Right ventricle myocardium superior (tissue), 1 donor: ENCODE data around the gene SERPINA12. TPM values are rescaled to one million over a fixed set of nuclear protein-coding genes. Genes with fewer than 3 reads are reported as not detected.

Source experiments
- ATAC-seq: fragments of 200-7000 bp; cut with Tn5 transposase; one replicate; pipeline ENCODE4 v1.9.1; 2020; ENCODE audit warnings: mild to moderate bottlenecking; ENCODE audit not compliant: poor library complexity
- DNase-seq: peaks from one replicate; pipeline ENCODE4 v3.0.0-alpha.2; 2020
- intact Hi-C: fragments of 100-400 bp; cut with DNase I; formaldehyde crosslinking; loops from one replicate; pipeline ENCODE4 v1.11.2; 2022
- total RNA-seq: library from RNA; stranded (reverse); fragmentation: NEBNext Ultra II Directional; extraction: Animal tissue kit (Norgen Biotek cat#: 25700); gene quantifications from one replicate; pipeline ENCODE4 v1.2.1, GENCODE V29; 2021
- donor health status: DM: no; HTN: yes; CAD: no; lungs with severe emphysema.

SERPINA12 gene
- total RNA-seq, 1 donor from 2014 or later, result not detected

DNA sequence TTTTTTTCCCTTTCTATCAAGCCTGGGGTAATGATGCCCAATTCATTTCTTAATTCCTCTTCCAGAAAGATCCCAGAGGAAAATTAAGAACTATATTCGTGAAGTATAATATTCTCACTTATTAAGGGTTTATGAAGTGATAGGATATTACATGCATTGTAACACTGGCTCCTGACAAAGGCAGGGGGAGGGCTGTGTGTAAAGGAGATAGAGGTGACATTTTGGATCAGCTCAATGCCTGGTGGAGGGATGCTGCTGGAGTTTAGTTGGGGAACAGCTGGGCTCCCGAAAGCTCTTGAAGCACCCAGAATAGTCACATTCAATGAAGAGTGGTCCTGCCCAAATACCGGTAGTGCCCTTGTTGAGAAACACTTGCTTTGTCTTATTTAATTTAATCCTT, 57.4 kb downstream of the SERPINA12 start:
- DNase-seq (no peak), ATAC-seq (no peak)
- intact Hi-C loops, result no loop called here

DNA sequence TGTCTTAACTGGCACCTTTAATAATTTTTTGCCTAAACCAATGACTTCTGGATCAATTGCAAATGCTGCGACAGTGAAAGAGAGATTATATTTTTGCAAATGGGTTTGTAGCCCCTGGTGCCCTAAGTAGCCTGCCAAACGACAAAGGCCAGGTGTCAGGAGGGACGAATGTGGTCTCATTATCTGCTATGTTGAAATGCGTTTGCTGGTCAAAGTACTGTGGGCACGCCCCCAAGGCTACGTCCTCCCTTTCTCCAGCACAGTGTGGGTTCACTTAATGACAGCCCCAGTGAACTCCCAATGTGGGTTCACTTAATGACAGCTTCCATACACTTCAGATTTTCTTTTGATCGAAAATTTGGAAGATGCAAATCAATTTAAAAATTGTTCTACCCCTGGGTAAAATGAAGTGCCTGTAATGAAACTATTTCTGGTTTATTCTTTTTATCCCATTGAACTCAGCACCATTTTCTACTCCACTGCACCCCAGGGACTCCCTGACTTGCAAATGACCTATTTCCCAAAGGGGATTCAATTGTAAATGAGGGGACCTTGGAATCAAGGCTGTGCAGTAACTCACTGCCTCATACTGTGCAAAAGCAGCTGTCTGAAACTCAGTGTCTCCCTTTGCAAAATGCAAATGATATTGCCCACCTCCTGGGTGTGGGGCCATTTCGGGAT, 58.0 kb downstream of the SERPINA12 start:
- intact Hi-C loops, result no loop called here
- DNase-seq (no peak), ATAC-seq (no peak)

DNA sequence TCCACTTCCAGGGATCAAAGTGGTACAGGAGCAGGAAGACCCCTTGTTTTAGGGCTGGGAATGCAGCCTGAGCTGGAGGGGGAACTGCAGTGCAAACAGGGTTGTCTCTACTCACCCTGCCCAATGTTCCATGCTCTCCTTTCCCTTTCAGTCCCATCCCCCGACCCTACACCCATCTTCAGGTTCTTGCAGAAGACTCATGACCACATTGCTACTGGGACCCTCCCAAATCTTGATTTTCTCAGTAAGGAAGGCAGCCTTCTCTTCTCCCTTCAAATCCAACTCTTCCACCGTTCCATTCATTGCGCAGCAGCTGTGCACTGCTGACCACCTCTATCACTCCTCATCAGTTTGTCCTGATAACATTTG, 58.6 kb downstream of the SERPINA12 start:
- intact Hi-C loops, result no loop called here
- ATAC-seq, result no peak
- DNase-seq, result no peak

DNA sequence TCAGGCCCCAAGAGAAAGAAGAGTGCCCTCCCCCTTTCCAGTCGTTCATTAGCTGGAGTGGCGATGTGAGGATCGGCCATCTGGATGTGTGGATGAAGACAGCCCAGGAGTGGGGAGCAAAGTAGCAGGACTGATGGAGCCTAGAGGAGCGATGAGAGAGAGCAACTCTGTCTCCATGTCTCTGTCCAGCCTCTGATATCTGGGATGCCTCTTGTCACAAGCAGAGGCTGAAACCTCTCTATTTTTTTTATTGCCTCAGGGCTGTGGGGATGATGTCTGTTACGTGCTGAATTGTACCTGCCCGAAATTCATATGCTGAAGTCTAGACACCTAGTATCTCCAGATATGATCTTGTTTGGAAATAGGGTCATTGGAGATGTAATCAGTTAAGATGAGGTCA, 59.3 kb downstream of the SERPINA12 start:
- no peak for DNase-seq
- ATAC-seq, result no peak
- intact Hi-C loops, result no loop called here

DNA sequence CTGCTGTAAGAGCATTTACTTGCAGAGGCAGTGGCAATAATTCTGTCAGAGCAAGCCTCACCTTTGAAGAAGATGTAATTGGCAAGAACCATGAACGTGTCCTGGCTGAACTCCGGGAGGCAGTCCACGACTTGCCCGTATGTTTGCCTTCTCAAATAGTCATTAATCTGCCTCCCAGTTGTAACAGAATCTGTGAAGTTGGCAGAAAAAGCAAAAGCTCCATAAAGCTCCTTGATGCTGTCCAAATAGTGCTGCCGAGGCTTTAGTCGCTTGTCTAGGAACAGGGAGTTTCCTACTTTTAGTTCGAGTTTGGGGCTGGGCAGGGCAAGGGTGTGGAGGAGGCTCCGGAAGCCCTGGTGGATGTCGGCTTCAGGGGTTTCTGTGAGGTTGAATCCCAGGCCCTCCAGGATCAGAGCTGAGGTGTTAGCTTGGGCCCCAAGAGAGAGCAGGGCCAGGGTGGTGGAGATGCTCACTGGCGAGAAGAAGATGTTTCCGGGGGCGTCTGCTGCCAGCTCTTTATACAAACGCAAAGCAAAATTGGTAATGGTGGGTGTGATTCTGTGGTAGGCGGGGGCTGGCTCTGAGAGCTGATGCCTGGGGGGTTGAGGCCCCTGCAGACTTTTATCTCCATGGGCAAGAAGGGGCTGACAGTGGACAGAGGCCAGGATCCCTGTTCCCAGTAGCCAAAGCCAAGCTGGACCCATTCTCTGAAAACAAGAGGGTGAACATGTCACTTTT, 61.0 kb downstream of the SERPINA12 start:
- intact Hi-C loops, result no loop called here
- DNase-seq, result no peak
- ATAC-seq, result no peak

DNA sequence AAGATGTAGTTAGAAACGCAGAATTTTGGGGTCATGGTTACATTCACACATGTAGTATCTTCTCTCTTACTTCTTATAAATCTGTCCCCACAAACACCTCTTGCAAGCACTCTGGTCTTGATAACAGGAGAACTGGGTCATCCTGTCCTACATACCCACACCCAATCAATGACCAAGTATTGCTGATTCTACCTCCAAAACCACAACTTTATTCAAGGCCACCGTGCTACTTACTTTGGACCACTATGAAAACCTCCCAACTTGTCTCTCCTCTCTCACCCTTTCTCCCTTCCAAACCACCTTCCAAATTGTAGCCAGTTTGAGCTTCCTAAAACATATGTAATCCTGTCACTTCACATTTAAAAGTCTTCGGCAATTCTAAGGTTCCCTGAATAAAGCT, 62.1 kb downstream of the SERPINA12 start:
- no peak for ATAC-seq
- no peak for DNase-seq
- intact Hi-C loops, result no loop called here

DNA sequence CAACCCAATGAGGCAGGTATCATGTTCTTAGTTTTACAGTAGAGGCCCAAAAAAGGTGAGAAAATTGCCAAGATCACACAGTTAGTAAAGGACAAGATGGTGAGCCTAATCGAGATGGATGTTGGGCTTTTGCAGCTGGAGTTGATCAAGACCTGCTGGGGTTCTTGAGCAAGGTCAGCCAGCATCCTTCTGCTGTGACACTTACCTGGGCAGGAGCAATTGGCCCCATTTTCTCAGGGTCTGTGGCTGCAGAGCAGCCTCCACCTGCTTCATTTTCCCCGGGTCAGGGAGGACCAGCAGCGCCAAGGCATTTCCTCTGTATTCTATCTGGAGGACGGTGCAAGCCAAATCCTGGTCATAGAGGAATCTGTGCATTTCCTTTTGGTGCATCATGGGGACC, 63.1 kb downstream of the SERPINA12 start:
- ATAC-seq (no peak), DNase-seq (no peak)
- intact Hi-C loops, result no loop called here

DNA sequence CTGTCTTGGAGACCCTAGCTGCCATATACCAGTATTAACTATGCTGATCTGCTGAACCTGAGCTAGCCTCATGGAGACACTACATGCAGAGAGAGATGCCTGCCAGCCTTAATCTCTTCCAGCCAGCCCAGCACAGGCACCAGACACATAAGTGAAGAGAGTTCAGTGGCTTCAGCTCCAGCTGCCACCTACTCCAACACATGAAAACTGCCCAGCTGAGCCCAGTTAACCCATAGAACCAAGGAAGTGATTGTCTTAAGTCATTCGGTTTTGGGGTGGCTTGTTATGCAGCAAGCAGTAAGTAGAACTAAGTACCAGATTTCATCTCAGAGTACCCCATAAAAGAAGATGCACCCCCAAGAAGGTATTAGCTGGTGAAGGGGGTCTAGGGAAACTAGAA, 64.3 kb downstream of the SERPINA12 start:
- intact Hi-C loops, result no loop called here
- ATAC-seq (no peak), DNase-seq (no peak)

DNA sequence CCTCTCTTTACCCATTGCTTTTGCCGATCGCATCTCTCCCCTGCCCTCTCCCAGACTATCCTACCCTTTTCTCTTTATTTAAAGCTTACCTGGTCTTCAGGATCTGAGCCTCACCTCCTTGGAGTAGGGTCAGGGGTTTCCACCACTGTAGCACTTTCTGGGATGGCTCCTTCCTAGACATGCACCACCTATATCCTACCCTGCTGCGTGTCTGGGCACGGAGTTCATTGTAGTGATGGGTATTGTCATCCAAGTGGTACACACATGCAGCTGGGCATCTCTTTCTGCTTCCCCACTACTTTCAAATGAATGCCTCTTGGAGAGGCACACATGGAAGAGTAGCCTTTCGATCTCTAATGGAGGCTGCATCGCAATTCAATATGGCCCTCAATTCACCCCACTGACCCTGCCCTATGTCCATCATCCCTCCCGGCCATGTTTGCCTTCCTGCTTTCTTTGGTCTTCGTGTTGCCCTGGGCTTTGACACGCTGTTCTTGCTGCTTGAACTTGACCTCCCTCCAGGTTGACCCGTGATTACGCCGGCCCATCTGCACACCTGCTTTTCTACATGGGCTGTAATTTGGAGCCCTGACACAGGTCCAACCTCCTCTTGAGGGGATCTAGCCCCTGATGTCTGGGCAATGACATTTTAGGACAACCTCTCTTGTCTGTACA, 67.6 kb downstream of the SERPINA12 start:
- intact Hi-C loops, result no loop called here
- no peak for ATAC-seq
- DNase-seq, result no peak

DNA sequence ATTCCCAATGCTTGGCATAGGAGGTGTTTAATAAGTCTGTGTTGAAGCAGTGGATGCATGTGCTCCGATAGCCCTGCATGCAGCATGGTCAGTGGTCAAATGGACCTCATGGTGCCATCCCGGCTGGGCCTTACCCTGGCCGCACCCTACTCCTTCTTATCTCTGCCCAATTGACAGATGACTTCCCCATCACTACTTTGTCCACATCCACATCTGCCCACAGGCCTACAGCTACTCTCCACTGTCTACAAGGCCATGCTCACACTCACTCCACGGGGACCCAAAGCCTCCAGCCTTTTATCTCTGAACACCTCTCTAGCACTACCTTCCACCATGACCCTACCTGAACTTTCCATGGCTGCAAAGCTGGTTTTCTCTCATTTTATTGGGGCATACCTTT, 68.1 kb downstream of the SERPINA12 start:
- DNase-seq (no peak), ATAC-seq (no peak)
- intact Hi-C loops, result no loop called here

DNA sequence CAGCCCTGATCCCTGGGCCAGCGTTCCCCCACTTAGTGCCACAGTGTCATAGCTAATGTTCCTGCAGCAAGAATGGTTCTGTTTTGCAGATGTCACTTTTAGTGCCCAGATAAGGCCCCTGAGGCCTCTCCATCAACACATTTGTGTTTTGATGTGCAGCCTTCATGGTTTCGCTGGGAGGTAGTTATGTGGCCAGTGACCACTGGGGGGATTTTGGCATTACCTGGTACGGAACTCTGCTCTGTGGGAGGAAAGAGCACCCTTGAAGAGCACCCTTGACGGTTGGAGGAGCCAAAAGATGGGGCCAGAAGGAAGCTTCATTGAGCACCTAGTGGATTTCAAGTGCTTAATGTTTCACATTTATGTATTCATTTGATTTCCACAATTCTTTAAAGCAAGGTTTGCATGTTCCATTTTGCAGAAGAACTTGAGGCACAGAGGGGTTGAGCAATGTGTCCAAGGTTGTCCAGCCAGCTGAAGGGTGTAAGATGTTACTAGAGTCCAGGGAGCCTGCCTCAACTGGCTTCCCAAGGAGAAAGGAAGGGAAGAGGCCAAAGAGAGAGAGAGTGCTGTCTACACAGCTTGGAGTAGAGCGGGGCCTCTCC, 69.7 kb downstream of the SERPINA12 start:
- DNase-seq (no peak), ATAC-seq (no peak)
- intact Hi-C loops, result no loop called here

Other genes with a start within 250 kb of the SERPINA12 start
- not detected for gene SERPINA10, start 216.2 kb downstream of the SERPINA12 start, total RNA-seq
- not detected for gene SERPINA6, start 186.1 kb downstream of the SERPINA12 start, total RNA-seq
- not detected for gene SERPINA2, start 142.8 kb downstream of the SERPINA12 start, total RNA-seq
- 5.0 TPM for gene SERPINA1, start 120.9 kb downstream of the SERPINA12 start, total RNA-seq
- not detected for gene SERPINA11, start 56.7 kb downstream of the SERPINA12 start, total RNA-seq
- not detected for gene SERPINA9, start 33.3 kb downstream of the SERPINA12 start, total RNA-seq
- not detected for gene SERPINA4, start 52.0 kb upstream of the SERPINA12 start, total RNA-seq
- 2.7 TPM for gene SERPINA5, start 72.0 kb upstream of the SERPINA12 start, total RNA-seq
- 55.2 TPM for gene SERPINA3, start 102.9 kb upstream of the SERPINA12 start, total RNA-seq